Small intestine (tissue), 7 donors: Measurements from ENCODE around the gene TECRL. TPM values are rescaled to one million over a fixed set of nuclear protein-coding genes. Genes with fewer than 3 reads are reported as not detected.
A peak's percentile ranks its signal among the peaks of the same experiment; 100 is the strongest.

Experiments used
- DNase-seq, 2 donors: peaks; one replicate each; pipeline versions ENCODE4 v3.0.0 to v3.0.0-alpha.2; 2013
- FAIRE-seq: peaks from 2 replicates; lab custom pipeline; 2012; peaks lifted over from hg19 to GRCh38; lab: Jason Lieb, UNC
- H3K27ac ChIP-seq, 3 donors: one replicate each; pipeline ENCODE4 v1.5.1; 2013; ENCODE audit warnings: low read length in 2 of 3, mild to moderate bottlenecking in 2 of 3, control low read depth in 1 of 3, inconsistent platforms in 1 of 3, low read depth in 1 of 3, moderate library complexity in 1 of 3
- H3K27me3 ChIP-seq, 3 donors: one replicate each; pipeline ENCODE4 v1.6.1; 2013; ENCODE audit warnings: low read length in 3 of 3, inconsistent platforms in 1 of 3; ENCODE audit not compliant: control insufficient read depth in 3 of 3, insufficient read depth in 3 of 3
- H3K36me3 ChIP-seq, 3 donors: one replicate each; pipeline ENCODE4 v1.6.1; 2013; ENCODE audit warnings: low read length in 3 of 3, inconsistent platforms in 1 of 3, low read depth in 1 of 3, mild to moderate bottlenecking in 1 of 3, moderate library complexity in 1 of 3; ENCODE audit not compliant: control insufficient read depth in 3 of 3, insufficient read depth in 2 of 3
- H3K4me1 ChIP-seq, 3 donors: one replicate each; pipeline ENCODE4 v1.6.1; 2013; ENCODE audit warnings: low read length in 2 of 3, inconsistent platforms in 1 of 3, low read depth in 1 of 3, mild to moderate bottlenecking in 1 of 3, moderate library complexity in 1 of 3; ENCODE audit not compliant: control insufficient read depth in 3 of 3, insufficient read depth in 2 of 3
- H3K4me3 ChIP-seq, 3 donors: one replicate each; pipeline ENCODE4 v1.5.1; 2013; ENCODE audit warnings: low read length in 3 of 3, control low read depth in 1 of 3, inconsistent platforms in 1 of 3, low read depth in 1 of 3, mild to moderate bottlenecking in 1 of 3, moderate library complexity in 1 of 3
- H3K9me3 ChIP-seq, 2 donors: one replicate each; pipeline ENCODE4 v1.6.1; 2013; ENCODE audit warnings: low read depth in 1 of 2, low read length in 1 of 2; ENCODE audit not compliant: control insufficient read depth in 2 of 2, insufficient read depth in 1 of 2
- WGBS, 3 donors: extraction: QIAGEN DNeasy Blood & Tissue Kit; methylation state at CpG; one replicate each; pipeline ENCODE4 v1.1.7; 2013; 5-methylcytosine and 5-hydroxymethylcytosine counted together
- polyA plus RNA-seq, 4 donors: library from polyadenylated mRNA; stranded (reverse) in 3 of 4; unstranded in 1 of 4; fragments of 200-250 nt in 3 of 4; fragments of 120-200 nt in 1 of 4; gene quantifications; one replicate each; pipeline versions ENCODE4 v1.2.1 to v1.2.3, GENCODE V29; 2013
- donor health status: healthy with polysubstance abuse.
- donor health status: control.
- donor health status: control.
- donor health status: Bipolar disorder and iron deficiency.
- donor health status: healthy.

The TECRL gene
- polyA plus RNA-seq, 4 donors, result 0.07 to 0.81 TPM; not detected in 2

DNA sequence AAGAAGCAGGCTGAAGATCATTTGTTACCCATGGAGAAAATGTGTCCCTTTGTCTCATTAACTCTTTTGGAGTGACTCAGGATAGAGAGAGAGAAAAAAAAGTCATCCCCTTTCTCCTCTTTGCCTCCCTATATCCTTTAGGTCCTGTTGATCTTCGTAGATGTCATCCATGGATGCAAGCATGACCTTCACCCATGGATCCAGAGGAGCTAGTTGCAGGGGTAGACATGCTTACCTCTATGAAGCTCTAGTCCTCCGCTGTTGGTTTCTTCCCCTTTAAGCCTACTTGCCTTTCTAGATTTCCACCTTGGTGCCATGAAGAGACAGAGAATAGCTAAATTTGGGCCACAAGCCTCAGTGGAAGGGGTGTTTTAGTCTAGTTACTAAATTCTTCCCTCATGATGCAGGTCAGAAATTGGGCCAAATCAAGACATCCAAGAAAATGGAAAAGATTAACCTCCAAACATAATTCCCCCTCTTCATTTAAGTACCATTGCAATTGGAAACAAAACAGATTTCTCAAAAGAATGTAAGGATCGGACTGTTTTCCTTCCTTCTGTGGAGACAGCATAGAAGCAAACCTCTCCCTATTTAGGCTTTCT lies 178.4 kb downstream of the TECRL start:
- H3K27ac ChIP-seq, result no peak overlapping the region
- DNase-seq, result peak in 1 of 2 donors; percentile 2
- no peaks in the 10 kb centered on the region for H3K4me1 ChIP-seq
- 71 to 75% (median 73%) methylated on average over 3 of the region's 3 CpGs for WGBS, 3 donors
- H3K4me3 ChIP-seq, result no peak overlapping the region
- H3K27me3 ChIP-seq, result no peaks in the 10 kb centered on the region
- H3K9me3 ChIP-seq, result peaks cover 4 to 54% of the 10 kb centered on the region in 2 donors
- FAIRE-seq, result no peak
- no peaks in the 10 kb centered on the region for H3K36me3 ChIP-seq
